HL-60 (cell line): ENCODE measurements around the gene FOXF2.
A peak's percentile ranks its signal among the peaks of the same experiment; 100 is the strongest.

Source experiments
- DNase-seq, 2 experiments: peaks; one replicate each; pipeline ENCODE4 v3.0.0-alpha.2; 2010 to 2020; ENCODE audit warnings: low read depth in 1 of 2, low spot score in 1 of 2
- H3K27ac ChIP-seq: fragments of 250-450 bp; sonication (Bioruptor Pico); replicated peaks from 2 replicates; pipeline ENCODE4 v1.5.1; 2020; ENCODE audit warnings: mild to moderate bottlenecking, moderate library complexity
- H3K27me3 ChIP-seq: fragments of 250-450 bp; sonication (Bioruptor Pico); 2 replicates; pipeline ENCODE4 v1.5.1; 2021; ENCODE audit warnings: mild to moderate bottlenecking, moderate library complexity; ENCODE audit not compliant: insufficient read depth, poor library complexity, severe bottlenecking
- H3K4me3 ChIP-seq: replicated peaks from 2 replicates; pipeline ENCODE4 v1.5.1; 2011; ENCODE audit warnings: mild to moderate bottlenecking, control low read depth, low read length; ENCODE audit not compliant: insufficient read depth
- GABPA ChIP-seq: IDR thresholded peaks from 2 replicates; pipeline ENCODE4 v1.6.1; 2012; ENCODE audit warnings: low read depth
- POLR2AphosphoS5 ChIP-seq: IDR thresholded peaks from 2 replicates; pipeline ENCODE4 v1.6.1; 2012; ENCODE audit warnings: low read depth
- SPI1 ChIP-seq: IDR thresholded peaks from 2 replicates; pipeline ENCODE4 v1.6.1; 2012; ENCODE audit warnings: low read depth, mild to moderate bottlenecking, borderline replicate concordance
- TF ChIP-seq, protein P1 (sequence below): IDR thresholded peaks from 2 replicates; pipeline ENCODE4 v1.6.1; 2012; ENCODE audit warnings: low read depth; ENCODE audit not compliant: insufficient replicate concordance
- TF ChIP-seq, protein P2 (sequence below): IDR thresholded peaks from one replicate; pipeline ENCODE4 v1.5.1; 2011; ENCODE audit warnings: low read length, control low read depth, inconsistent platforms; ENCODE audit not compliant: insufficient read depth

The FOXF2 gene

DNA sequence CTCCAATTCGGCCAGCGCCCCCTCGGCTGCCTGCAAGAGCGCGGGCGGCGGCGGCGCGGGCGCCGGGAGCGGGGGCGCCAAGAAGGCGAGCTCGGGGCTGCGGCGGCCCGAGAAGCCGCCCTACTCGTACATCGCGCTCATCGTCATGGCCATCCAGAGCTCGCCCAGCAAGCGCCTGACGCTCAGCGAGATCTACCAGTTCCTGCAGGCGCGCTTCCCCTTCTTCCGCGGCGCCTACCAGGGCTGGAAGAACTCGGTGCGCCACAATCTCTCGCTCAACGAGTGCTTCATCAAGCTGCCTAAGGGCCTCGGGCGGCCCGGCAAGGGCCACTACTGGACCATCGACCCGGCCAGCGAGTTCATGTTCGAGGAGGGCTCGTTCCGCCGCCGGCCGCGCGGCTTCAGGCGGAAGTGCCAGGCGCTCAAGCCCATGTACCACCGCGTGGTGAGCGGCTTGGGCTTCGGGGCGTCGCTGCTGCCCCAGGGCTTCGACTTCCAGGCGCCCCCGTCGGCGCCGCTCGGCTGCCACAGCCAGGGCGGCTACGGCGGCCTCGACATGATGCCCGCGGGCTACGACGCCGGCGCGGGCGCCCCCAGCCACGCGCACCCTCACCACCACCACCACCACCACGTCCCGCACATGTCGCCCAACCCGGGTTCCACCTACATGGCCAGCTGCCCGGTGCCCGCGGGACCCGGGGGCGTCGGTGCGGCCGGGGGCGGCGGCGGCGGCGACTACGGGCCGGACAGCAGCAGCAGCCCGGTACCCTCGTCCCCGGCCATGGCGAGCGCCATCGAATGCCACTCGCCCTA lies 963 bp downstream of the FOXF2 start:
- Histone ChIP-seq H3K27ac (no peak overlapping the region), H3K27me3 (peaks cover 81% of the 10 kb centered on the region), H3K4me3 (no peak overlapping the region)
- TF ChIP-seq GABPA (no peak), SPI1 (no peak; the same call in 1 of the 2 replicates), POLR2AphosphoS5 (no peak)
- TF ChIP-seq, protein P1, sequence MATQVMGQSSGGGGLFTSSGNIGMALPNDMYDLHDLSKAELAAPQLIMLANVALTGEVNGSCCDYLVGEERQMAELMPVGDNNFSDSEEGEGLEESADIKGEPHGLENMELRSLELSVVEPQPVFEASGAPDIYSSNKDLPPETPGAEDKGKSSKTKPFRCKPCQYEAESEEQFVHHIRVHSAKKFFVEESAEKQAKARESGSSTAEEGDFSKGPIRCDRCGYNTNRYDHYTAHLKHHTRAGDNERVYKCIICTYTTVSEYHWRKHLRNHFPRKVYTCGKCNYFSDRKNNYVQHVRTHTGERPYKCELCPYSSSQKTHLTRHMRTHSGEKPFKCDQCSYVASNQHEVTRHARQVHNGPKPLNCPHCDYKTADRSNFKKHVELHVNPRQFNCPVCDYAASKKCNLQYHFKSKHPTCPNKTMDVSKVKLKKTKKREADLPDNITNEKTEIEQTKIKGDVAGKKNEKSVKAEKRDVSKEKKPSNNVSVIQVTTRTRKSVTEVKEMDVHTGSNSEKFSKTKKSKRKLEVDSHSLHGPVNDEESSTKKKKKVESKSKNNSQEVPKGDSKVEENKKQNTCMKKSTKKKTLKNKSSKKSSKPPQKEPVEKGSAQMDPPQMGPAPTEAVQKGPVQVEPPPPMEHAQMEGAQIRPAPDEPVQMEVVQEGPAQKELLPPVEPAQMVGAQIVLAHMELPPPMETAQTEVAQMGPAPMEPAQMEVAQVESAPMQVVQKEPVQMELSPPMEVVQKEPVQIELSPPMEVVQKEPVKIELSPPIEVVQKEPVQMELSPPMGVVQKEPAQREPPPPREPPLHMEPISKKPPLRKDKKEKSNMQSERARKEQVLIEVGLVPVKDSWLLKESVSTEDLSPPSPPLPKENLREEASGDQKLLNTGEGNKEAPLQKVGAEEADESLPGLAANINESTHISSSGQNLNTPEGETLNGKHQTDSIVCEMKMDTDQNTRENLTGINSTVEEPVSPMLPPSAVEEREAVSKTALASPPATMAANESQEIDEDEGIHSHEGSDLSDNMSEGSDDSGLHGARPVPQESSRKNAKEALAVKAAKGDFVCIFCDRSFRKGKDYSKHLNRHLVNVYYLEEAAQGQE: no peak
- TF ChIP-seq, protein P2, sequence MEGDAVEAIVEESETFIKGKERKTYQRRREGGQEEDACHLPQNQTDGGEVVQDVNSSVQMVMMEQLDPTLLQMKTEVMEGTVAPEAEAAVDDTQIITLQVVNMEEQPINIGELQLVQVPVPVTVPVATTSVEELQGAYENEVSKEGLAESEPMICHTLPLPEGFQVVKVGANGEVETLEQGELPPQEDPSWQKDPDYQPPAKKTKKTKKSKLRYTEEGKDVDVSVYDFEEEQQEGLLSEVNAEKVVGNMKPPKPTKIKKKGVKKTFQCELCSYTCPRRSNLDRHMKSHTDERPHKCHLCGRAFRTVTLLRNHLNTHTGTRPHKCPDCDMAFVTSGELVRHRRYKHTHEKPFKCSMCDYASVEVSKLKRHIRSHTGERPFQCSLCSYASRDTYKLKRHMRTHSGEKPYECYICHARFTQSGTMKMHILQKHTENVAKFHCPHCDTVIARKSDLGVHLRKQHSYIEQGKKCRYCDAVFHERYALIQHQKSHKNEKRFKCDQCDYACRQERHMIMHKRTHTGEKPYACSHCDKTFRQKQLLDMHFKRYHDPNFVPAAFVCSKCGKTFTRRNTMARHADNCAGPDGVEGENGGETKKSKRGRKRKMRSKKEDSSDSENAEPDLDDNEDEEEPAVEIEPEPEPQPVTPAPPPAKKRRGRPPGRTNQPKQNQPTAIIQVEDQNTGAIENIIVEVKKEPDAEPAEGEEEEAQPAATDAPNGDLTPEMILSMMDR: no peak
- peak; percentile 32 to 48 for DNase-seq

DNA sequence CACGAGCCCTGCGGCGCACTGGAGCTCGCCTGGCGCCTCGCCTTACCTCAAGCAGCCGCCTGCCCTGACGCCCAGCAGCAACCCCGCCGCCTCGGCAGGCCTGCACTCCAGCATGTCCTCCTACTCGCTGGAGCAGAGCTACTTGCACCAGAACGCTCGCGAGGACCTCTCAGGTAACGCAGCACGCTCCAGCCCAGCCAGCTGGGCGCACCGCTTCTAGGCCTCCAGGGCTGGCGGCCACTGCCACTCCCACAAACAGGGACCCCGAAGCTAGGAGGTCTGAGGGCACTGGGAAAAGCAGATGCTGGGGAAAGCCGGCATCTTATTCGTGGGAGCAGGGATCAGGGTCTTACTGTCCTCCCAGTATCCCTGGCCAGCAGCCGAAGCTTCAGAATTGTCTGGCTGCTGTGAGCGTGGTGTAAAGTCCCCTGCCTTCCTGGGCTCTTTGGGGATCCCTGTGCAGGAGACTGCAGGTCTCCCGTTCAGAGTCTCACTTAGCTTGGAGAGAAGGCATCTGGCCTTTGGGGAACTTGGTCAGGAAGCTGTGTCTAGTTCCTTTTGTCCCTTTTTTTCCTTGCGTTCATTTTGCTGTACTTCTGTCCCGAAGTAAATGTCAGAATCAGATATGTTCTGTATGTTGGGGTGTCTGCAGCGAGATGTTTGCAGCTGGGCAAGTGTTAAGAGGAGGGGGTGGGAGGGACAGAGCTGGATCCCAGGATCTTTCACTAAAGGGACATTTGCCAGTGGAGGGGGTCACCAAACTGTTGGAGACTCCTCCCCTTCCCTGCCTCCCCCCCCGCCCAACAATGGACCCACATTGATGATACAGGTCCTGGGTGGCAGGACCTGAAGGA lies 1.8 kb downstream of the FOXF2 start:
- peaks cover 81% of the 10 kb centered on the region for H3K27me3 ChIP-seq
- no peak overlapping the region for H3K4me3 ChIP-seq
- DNase-seq: no peak
- TF ChIP-seq POLR2AphosphoS5: no peak
- no peak for TF ChIP-seq GABPA
- TF ChIP-seq SPI1: no peak
- TF ChIP-seq, protein P1: no peak
- TF ChIP-seq, protein P2: no peak
- H3K27ac ChIP-seq: no peak overlapping the region

DNA sequence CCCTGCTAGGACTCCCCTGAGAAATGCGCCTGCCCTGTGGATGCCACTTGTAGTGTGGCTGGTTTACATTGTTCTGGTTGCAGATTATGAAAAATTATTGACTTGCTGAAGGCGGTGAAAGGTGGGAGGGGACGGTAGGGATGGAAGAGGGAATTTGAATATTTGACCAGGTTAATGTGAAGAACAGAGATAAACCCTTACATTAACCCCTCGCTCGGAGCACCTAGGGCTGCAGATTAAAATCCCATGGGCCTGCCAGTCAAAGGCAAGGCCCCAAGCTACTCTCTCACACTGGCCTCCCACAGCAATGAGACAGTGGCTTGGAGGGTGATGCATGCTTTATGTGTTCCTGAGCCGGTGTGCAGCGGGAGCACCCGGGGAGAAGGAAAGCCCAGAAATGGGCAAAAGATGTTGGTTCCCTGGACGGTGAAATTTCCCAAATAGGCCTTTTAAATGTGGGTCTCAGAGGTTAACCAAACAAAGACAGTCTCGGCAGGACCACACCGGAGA lies 2.5 kb downstream of the FOXF2 start:
- no peak for DNase-seq
- TF ChIP-seq SPI1 (no peak), POLR2AphosphoS5 (no peak), GABPA (no peak)
- TF ChIP-seq, protein P2: no peak
- TF ChIP-seq, protein P1: no peak
- H3K4me3 ChIP-seq: no peak overlapping the region

More for the DNA sequence above, 2.5 kb downstream of the FOXF2 start:
- Histone ChIP-seq H3K27ac (no peak overlapping the region), H3K27me3 (peaks cover 81% of the 10 kb centered on the region)
